ENCODE results near the gene OR4E2. TPM values are rescaled to one million over a fixed set of nuclear protein-coding genes. Genes with fewer than 3 reads are reported as not detected.
"Not testable (repeated sequence)": the region's sequence is repeated elsewhere in the genome, so short reads cannot be mapped to it uniquely, and the experiment has no call there.

The OR4E2 gene
- total RNA-seq, result not detected

- DNase-seq (ENCODE audit: low spot score in 2 of 2), result no peak
- FAIRE-seq, result no peak
Observed at GRCh38 chr14:21653331-21653885, at the start of gene OR4E2. Gene OR4E2, plus strand, starts transcription at chr14:21653835. Its CDS starts 11,248 bp downstream, at chr14:21665083.

DNA sequence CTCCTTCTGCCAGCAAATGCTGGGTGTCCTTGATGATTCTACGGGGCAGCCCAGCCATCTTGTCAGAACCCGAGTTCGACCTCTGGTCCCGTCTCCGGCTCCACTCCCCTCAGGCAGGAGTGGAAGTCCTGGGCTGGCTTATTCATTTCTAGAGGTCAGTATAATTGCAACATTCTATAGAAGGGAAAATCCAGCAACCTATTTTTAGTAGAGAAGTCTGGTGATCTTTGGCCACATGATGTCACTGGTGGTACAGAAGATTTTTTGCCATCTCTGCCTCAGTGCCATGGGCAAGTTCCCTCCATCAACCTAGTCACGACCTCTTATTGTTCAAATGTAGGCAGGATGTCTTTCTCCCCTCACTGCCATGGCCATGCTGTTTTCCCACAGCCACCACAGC is 41.3 kb upstream of the OR4E2 start:
- FAIRE-seq, result no peak

DNA sequence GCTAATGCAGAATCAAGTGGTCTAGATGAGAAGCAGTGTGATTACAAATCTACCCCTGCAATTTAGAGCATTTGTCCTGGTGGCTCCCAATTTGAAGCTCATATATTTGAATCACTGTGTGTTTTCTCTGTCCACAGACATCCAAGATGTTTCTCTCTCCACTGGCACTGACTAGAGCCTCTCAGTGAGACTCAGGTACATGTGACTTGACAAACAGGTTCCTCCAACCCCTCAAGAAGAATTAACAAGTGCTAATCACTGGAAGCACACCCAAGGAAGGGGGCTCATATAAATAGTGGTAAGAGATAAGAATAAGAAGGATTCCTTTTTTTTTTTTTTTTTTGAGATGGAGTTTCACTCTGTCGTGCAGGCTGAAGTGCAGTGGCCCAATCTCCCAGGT is 39.4 kb upstream of the OR4E2 start:
- FAIRE-seq, result no peak
- DNase-seq (ENCODE audit: low spot score in 2 of 2), result no peak

More for the DNA sequence above, 41.3 kb upstream of the OR4E2 start:
- DNase-seq (ENCODE audit: low spot score in 2 of 2), result no peak

DNA sequence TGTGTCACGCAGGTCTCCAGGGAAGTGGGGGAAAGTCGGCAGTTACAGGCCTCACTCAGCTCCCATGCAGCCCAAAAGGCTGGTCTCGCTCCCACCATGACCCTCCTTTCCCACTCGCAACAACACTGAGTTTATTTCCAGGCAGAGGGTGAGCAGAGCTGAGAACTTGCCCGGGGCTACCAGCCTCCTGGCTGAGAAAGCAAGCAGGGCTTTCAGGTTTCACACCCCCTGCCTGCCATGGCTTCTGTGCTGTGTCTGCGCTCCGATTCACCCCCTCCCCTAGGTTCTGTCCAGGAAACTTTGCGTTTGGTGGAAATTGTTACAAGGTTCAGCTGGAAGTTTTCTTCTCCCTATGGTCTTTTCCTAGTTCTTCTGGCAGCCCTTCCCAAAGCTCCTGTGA is 36.0 kb upstream of the OR4E2 start:
- FAIRE-seq (no peak), DNase-seq (ENCODE audit: low spot score in 2 of 2) (no peak)

GRCh38 chr14:21626491-21627230 is 27.0 kb upstream of the OR4E2 start:
- no peak for DNase-seq (ENCODE audit: low spot score in 2 of 2)
- FAIRE-seq, result no peak

GRCh38 chr14:21630503-21630902 is 23.1 kb upstream of the OR4E2 start:
- FAIRE-seq; DNase-seq (ENCODE audit: low spot score in 2 of 2): not testable (repeated sequence)

DNA sequence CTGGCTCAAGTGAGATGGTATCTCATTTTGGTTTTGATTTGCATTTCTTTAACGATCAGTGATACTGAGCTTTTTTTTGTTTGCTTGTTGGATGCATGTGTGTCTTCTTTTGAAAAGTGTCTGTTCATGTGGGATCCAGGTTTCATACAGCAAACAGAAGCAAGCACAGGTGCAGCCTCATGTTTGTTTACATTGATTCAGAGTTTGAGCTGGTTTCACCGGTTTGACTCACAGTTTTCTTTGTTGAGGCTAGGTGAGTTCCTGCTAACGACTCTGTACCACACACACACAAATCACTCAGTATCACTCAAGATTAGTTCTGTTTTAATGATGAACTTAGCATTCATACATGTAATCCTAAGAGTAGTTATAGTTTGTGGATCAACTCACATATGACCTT is 22.6 kb upstream of the OR4E2 start:
- no peak for DNase-seq (ENCODE audit: low spot score in 2 of 2)
- FAIRE-seq, result no peak

DNA sequence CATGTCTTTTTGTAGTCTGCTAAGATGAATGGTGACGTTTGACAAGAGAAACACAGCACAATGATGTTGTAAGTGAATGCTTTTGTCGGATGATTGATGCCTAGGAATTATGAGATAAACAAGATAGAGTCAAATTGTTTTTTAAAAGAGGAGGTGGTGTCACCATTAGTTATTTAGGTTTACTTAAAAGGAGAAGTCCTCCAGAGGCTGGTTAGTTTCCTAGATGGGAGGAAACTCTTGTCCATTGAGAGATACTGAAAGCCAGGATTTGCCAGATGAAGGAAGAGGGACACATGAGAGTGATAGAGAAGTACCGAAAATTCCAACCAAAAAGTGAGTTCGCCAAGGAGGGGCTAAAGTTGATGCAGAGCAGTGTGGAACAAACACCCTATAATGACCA is 18.8 kb upstream of the OR4E2 start, which contains the start of gene OR10G2:
OR10G2 (minus strand) TSS at position 101 of the 400 bp plus-strand sequence; CDS start at position 3, 98 bp downstream.
- no peak for DNase-seq (ENCODE audit: low spot score in 2 of 2)
- no peak for FAIRE-seq

DNA sequence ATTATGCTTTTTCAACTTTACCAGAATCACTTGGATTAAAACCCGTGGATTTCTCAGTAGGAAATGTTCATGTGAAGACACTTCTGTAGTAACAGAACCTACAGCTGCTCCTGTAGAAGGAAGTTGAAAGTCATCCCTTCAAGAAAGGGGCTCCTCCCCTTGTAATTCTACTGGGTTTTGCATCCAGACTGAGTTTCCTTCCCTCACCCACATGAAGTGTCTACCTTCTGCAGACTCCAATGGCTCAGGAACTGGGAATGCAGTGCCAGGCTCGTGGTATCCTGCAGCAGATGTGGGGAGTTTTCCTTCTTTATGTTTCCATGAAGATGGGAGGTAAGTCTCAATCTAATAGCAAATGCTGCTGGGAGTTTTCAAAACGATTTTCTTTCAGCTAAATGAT is 11.0 kb upstream of the OR4E2 start:
- DNase-seq (ENCODE audit: low spot score in 2 of 2), result no peak
- no peak for FAIRE-seq

DNA sequence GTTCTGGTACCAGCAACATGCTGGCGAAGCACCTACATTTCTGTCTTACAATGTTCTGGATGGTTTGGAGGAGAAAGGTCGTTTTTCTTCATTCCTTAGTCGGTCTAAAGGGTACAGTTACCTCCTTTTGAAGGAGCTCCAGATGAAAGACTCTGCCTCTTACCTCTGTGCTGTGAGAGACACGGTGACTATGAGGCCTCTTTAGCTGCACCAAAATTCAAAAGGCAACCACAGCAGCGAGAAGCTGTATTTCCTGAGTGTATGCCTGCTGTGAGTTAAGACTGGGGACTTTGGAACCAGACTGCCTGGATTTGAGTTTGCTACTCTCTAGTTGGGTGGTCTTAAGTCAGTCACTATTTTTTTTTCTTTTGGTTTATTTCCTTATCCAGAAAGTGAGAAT is 10.2 kb upstream of the OR4E2 start:
- FAIRE-seq (no peak), DNase-seq (ENCODE audit: low spot score in 2 of 2) (no peak)

DNA sequence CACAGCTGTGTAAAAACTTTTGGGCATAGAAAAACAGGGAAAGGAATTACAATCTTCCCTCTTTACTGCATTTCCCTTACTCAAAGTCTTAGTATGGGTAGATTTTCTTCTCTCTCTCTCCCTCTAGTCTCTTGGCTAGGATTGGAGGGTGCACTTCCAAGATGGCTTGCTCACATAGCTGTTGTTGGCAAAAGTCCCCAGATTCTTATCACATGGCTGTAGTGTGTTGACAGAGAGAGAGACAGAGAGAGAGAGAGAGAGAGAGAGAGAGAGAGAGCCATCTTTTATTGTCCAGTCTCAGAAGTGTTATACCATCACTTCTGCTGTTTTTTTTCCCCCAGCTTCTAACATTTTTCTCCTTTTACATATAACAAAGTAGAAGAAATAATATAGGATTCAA is 6.3 kb upstream of the OR4E2 start:
- FAIRE-seq, result no peak
- no peak for DNase-seq (ENCODE audit: low spot score in 2 of 2)

DNA sequence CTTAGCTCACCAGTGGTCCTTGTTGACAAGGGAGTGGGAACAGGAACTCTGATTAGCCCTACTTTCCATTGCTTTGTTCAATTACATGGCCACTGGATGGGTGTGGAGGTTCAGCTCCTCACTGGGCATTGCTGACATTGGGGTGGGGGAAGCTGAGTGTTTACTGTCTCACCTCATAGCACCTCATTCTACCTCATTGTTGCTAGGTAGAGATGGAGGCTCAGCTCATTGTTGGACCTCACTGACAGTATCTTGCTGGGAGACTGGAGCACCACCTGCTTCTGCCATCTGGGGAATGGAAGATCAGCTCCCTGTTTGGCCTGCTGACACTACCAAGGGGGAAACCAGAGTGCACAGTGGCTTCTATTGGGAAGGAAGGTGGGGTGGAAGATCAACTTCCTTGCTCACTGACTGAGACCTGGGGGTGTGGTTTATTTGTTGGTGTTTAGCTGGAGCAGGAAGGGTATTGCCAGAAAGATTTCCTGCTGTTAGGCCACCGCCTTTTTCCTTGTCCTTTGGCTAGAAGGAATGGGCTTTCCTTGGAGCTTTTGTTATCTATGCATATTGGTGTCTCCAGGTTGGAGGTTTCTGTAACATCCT is 1.3 kb upstream of the OR4E2 start:
- FAIRE-seq (no peak), DNase-seq (ENCODE audit: low spot score in 2 of 2) (no peak)

DNA sequence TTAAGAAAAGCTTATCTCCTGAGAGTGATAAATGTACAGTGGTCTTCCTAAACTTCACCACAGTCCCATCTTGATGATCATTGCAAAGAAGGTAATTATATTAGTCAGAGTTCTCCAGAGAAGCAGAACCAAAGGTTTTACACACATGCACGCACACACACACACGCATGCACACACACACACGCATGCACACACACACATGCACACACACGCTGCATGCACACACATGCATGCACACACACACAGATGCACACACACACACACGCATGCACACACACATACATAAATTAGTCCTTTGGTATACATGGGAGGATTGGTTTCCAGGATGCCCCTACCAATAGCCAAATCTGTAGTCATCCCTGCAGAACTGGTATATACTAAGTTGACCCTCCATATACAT is 580 bp downstream of the OR4E2 start:
- FAIRE-seq, result no peak
- DNase-seq (ENCODE audit: low spot score in 2 of 2), result no peak

- no peak for DNase-seq (ENCODE audit: low spot score in 2 of 2)
- FAIRE-seq, result no peak
Observed at GRCh38 chr14:21656980-21657379, 3.3 kb downstream of the OR4E2 start.

DNA sequence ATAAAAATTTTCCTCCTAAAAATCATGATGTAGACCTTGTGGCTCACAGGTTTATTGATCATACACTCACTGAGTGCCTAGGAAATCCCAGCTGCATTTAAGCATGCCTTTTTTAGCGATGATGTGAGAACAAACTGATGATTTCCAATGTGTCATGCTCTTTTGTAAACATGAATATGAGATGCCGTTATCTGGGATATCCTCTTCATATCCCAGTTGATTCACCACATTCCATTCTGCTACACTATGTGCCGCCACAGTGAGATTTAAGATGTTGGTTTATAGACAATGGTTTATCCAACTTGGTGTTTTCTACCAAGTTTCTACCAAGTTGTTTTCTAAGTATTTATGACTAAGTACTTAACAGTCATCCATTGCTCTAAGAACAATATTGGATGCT is 14.7 kb downstream of the OR4E2 start:
- DNase-seq (ENCODE audit: low spot score in 2 of 2) (no peak), FAIRE-seq (no peak)

- DNase-seq (ENCODE audit: low spot score in 2 of 2) (no peak), FAIRE-seq (no peak)
Observed at GRCh38 chr14:21669284-21669683, 15.6 kb downstream of the OR4E2 start.

- FAIRE-seq, result no peak
Observed at GRCh38 chr14:21671371-21671770, 17.7 kb downstream of the OR4E2 start.

GRCh38 chr14:21672116-21672515 is 18.5 kb downstream of the OR4E2 start:
- FAIRE-seq (no peak), DNase-seq (ENCODE audit: low spot score in 2 of 2) (no peak)

More at GRCh38 chr14:21671371-21671770, 17.7 kb downstream of the OR4E2 start:
- DNase-seq (ENCODE audit: low spot score in 2 of 2), result no peak

- FAIRE-seq, result no peak
Observed at GRCh38 chr14:21673718-21674117, 20.1 kb downstream of the OR4E2 start, which contains the start of gene OR4E1. Gene OR4E1, minus strand, starts transcription at chr14:21673818. Its CDS starts 2,883 bp downstream, at chr14:21670935.

DNA sequence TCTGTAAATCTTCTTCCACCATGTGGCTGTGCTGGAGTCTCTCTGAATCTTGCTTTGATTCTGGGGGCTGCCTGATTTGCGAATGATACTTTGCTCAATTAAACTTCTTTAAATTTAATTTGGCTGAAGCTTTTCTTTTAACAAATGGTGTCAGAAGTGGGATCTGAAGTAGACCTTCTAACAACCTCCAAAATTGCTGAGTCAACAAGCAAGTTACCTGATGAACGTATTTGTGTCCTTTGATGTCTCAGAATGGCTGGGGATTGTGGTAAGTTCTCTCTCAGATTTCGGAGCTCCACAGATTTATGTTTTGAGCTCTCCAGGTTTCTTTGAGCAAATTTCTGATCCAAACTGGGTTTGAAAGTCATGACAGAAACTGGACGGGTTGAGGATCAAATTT is 21.9 kb downstream of the OR4E2 start:
- no peak for DNase-seq (ENCODE audit: low spot score in 2 of 2)
- no peak for FAIRE-seq

More at GRCh38 chr14:21673718-21674117, 20.1 kb downstream of the OR4E2 start, which contains the start of gene OR4E1:
- DNase-seq (ENCODE audit: low spot score in 2 of 2), result no peak

- no peak for DNase-seq (ENCODE audit: low spot score in 2 of 2)
- no peak for FAIRE-seq
Observed at GRCh38 chr14:21680072-21680471, 26.4 kb downstream of the OR4E2 start.

DNA sequence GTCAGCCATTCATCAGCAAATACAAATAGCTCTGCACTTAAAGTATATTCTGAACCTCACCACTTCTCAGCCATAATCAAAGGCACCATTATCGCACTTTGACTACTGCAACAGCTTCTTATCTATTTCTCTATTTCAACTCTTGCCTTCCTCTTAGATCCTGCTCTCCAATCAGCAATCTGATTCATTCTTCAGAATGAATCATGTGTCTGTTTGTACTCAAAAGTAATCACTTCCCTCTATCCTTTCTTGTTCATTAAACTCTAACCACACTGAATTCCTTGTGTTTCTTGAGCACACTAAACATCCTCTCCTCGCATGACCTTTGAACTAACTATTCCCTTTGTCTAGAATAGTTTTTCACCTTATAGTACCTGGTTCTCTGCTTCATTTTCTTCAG is 32.8 kb downstream of the OR4E2 start:
- no peak for FAIRE-seq

More for the DNA sequence above, 32.8 kb downstream of the OR4E2 start:
- DNase-seq (ENCODE audit: low spot score in 2 of 2), result no peak

Data from frontal cortex (tissue), 4 donors.